ENCODE data around the gene CDKAL1.
"Not testable (repeated sequence)": the region's sequence is repeated elsewhere in the genome, so short reads cannot be mapped to it uniquely, and the experiment has no call there.

DNA sequence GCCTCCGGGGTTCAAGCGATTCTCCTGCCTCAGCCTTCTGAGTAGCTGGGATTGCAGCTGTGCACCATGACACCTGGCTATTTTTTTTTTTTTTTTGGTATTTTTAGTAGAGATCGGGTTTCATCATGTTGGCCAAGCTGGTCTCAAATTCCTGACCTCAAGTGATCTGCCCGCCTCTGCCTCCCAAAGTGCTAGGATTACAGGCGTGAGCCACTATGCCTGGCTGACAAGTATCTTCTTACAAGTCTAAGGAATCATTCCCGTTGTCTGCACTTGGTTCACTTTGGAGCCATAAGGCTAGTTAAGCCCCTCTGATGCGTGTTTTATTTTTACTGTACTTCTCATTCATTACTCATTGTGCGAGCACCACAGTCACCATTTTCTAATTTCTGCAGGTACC, 198.1 kb downstream of the CDKAL1 start:
- TF ChIP-seq CTCF, EP300, POLR2A (IDR thresholded peaks at IDR 0.05): not testable (repeated sequence)

All from tibial nerve (tissue), 4 donors.